Kidney tubule cell (primary cell): ENCODE measurements around the gene PSME2.
"Not testable (repeated sequence)": the region's sequence is repeated elsewhere in the genome, so short reads cannot be mapped to it uniquely, and the experiment has no call there.

Experiments used
- DNase-seq: peaks from one replicate; pipeline ENCODE4 v3.0.0-alpha.2; 2018; ENCODE audit warnings: low spot score

PSME2 gene

DNA sequence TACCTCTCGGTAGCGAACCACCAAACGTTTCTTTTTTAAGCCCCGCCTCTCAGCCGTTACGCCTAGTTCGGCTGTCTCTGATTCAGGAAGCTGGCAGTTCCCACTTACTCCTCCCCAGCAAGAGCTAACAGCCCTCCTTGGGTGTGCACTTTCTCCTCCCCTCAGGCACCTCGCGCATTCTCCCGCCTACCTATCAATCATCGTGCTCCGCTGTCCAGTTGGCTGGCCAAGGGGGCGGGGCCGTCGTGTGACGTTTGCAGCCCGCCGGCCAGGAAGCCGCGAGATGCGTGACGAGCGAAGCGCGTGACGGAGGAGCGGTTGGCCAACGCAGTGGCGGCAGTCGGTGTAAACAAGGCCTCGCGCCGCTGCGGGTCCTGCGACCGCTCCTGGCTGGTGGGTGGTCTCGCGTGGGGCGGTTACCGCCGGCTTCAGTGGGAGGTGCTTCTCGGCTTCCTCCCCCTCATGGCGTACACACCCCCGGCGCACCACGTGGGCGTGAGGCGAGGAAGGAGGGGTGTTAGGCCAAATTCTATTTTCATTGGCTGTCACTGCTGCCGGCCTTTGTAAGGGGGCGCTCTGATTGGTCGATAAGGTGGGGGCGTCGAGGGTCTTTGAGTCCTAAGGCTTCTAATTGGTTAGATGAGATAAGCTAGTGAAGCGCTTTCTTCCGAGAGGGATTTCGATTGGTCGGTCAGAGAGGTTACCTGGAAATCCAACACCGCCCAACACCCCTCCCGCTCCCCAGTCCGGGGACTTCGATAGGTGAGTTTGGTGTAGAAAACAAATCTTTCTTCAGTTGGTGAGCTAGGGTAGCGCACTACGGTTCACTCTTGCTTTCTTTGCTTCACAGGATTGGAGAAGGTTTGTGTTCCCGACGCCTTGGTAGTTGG lies 31.6 kb downstream of the PSME2 start, which contains the start of the genes DCAF11 and NRL:
Gene DCAF11, plus strand, starts transcription at position 246 of the 890 bp plus-strand sequence. CDS start 818 bp downstream, outside the sequence.
Gene NRL, minus strand, starts transcription at position 418 of the 890 bp plus-strand sequence. CDS start 32,101 bp downstream, outside the sequence.
- DNase-seq: peak; percentile 100

DNA sequence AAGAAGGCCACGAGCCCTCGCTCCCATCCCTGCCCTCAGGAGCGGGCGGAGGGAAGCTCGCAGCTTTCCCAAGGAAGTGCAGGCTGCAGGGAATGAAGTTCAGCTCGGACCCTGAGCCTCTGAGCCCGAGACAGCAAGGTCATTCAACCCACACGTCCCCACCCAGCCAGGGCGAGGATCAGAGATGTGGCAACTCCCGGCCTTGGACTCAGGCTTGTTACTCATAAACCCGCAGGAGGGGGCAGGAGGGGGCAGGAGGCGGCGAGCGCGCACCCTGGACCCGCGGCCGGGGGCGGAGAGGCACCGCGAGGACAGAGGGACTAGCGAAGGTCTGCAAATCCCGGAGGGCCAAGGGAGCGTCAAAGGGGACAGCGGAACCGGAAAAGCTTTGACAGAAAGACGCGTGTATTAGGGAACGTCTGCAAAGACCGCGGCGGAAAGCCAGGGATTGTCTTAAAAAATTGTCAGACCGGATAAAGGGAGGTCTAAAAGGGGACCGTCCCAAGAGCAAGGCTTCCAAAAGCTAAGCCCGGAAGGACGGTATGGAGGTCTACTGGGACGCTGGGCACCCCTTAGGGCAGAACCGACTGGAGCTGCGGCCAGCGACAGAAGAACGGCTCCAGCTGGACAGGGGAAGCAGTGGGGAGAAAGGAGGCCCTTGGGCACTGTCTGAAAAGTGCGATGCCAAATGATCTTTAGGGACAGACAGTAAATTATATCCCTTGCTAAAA lies 32.4 kb downstream of the PSME2 start:
- peak; percentile 94 for DNase-seq

DNA sequence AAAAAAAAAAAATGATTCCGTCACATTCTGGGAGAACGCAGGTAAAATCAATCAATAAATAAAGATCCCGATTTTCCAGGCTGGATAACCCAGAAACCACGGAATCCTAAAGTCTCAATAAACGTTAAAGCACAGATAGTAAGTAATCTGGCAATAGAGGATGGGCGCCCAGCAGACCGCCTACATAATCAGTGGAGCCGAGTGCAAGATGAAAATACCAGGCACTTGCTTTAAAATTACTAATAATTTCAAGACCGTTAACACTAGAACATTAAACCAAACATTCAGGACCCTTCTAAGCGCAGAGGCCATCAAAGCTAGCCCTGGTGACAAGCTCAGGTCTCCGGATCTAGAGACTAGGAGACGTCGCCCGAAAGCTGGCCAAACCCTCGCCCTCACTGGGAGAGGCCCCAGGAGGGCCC lies 33.0 kb downstream of the PSME2 start:
- no peak for DNase-seq

DNA sequence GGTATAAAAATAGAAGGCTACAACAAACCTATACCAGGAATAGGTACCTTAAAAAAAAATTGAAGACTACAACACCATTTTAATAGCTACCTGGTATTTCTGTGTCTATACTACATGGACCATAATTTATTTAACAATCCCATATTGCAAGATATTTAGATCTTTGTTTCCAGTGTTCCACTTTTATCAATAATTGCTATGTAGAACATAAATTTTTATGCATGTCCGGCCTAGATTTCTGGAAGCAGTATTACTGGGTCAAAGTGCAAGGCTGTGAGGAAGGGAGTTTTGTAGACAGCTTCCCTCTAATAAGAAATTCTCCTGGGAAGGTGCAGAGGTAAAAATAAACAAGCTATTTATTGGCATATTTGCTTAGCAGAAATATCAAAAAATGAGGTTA lies 35.9 kb downstream of the PSME2 start:
- no peak for DNase-seq

DNA sequence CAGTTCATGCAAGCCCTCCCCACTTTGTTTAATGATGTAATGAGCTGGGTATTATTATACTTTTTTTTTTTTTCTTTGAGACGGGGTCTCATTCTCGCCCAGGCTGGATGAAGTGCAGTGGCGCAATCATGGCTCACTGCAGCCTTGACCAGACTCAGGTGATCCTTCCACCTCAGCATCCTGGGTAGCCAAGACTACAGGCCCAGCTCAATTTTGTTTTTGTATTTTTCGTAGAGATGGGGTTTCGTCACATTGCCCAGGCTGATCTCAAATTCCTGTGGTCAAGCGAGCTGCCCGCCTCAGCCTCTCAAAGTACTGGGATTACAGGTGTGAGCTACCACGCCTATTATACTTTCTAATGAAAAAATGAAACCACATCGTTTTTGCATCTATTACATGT lies 36.4 kb downstream of the PSME2 start:
- no peak for DNase-seq

DNA sequence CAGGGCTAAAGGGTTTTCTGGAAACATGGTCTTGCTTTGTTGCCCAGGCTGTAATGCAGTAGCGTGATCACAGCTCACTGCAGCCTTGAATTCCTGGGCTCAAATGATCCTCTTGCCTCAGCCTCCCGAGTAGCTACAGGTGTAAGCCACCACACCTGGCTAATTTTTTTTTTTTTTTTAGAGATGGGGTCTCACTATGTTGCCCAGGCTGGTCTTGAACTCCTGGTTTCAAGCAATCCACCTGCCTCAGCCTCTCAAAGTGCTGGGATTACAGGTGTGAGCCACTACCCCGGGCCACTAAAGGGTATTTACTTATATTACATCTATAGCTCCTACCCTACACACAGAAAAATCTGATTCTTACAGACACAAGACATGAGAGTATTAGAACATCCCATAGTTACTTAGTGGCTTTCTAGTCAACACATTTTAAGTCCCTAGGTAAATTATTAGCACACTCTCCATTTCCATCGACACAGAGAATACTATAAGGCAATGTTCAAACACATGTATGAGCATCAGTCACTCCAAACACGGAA lies 38.0 kb downstream of the PSME2 start:
- DNase-seq: no peak

DNA sequence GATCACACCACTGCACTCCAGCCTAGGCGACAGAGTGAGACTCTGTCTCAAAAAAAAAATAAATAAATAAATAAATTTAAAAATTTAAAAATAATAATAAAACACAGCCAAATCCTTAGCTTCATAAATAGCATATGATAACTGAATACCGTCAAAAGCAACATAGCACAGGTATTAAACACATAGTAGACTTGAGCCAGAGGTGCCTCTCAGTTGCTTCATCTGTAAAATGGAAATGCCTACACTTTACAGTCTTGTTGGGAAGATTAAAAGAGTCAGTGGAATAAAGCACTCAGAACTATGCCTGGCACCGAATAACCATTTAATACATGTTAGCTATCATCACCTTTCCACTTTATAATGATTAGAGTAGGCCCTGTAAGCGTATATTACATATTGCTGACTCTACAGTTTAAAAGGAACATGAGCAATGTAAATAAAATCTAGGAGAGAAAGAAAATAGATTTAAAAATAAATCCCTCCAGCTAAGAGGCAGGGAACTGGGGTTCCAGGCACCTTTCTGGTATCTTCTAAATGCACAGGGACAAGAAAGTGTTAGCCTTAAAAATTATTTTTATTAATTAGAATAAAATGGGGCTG lies 39.6 kb downstream of the PSME2 start:
- no peak for DNase-seq

DNA sequence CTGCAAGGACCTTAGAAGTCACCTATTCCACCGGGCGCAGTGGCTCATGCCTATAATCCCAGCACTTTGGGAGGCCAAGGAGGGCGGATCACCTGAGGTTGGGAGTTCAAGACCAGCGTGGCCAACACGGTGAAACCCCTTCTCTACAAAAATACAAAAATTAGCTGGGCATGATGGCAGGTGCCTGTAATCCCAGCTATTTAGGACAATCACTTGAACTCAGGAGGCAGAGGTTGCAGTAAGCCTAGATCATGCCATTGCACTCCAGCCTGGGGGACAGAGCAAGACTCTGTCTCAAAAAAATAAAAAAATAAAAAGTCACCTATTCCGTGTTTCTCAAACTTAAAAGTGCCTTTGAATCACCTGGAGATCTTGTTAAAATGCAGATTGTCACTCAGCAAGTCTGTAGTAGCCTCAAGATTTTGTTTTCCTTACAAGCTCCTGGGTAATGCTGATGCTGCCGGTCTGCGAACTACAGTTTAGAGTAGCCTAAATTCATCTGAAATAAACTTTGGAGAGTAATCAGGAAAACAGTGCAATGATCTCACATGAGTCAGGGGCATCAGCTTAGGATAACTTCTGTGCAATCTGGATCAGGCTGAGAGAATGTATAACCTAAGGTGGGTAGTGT lies 40.7 kb downstream of the PSME2 start:
- DNase-seq: not testable (repeated sequence)

DNA sequence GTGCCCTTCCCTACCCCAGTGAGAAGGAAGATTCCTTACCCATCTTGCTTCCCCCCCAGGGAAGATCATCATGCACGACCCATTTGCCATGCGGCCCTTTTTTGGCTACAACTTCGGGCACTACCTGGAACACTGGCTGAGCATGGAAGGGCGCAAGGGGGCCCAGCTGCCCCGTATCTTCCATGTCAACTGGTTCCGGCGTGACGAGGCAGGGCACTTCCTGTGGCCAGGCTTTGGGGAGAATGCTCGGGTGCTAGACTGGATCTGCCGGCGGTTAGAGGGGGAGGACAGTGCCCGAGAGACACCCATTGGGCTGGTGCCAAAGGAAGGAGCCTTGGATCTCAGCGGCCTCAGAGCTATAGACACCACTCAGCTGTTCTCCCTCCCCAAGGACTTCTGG lies 43.0 kb downstream of the PSME2 start:
- DNase-seq: no peak

DNA sequence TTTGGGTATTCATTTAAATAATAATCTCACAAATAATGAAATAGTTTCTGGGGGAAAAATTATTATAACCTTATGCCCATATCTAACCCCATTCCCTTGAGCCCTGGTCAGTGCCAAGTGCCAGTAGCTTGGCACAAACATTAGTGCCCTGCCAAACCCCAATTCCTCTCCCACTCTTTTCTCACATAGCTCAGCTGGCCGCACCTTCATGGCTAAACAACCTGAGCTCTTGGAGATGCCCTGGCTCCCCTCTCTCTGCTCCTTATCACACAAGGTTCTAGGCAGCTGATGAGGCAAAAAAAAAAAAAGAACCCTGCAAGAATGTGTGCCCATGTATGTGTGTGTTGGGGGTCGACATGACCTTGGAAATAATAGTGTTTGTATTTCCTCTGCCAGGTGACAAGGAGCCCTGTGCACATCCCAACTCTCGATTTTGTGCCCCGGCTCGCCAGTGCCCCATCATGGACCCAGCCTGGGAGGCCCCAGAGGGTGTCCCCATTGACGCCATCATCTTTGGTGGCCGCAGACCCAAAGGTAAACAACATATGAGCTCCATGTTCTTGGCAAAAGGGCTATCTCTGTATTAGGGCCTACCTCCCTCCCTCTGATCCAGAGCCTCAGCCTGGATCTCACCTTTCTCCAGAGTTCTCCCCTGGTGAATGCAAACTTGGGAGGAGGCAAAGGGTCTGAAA lies 43.9 kb downstream of the PSME2 start:
- no peak for DNase-seq

DNA sequence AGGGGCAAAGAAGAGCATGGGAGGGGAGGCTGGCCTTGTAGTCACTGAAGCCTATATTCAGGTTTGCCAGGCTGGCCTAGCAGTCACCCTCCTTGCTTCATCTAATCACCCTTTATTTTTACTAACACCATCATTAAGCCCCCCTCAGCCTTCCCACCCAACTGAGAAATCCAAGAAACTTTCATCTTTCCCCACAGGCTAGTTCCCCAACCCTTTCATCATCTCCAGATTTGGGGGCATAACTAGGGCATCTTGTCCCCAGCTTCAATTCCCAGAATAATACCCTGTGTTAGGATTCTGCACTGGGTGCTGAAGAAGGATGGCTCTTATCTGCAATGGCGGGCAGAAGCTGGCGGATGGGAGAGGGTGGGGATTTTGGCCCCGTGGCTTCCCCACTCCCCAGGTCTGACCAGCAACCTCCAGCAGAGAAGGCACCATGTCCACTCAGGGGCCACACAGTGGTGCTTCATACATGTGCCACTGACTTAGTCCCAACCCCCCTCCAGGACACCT lies 45.4 kb downstream of the PSME2 start:
- DNase-seq: no peak

DNA sequence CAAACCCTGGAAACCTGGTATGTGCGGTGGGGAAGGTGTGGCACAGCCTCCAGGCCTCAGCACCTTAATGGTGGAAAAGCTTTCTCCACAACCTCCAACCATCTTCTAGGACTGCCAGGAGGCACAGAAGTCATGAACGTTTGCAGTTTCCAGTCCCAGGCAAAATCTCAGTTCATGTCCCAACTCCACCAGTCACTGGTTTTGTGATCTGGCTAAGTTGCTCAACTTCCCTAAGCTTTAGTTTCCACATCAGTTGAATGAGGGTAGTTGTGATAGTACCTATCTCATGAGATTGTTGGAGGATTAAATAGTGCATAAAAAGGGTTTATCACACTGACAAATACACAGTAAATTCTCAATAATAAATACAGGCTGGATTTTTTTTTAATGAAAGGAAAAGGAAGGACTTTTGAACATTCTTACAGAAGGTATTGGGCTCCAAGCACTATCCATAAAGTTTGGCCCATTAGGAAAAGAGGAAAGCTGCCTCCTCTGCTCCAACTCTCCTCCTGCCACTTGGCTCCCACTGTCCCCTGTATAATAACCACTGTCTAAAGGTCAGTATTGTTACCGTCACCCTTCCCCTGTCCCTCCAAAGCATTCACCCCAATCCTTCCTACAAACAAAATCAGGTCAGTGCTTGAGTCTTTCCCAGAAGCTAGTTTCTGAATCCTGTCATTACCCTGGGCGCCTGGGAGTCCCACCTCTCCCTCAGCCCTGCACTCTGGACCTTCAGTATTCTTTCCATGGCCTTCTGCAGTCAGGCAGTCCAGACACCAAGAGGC lies 46.0 kb downstream of the PSME2 start:
- no peak for DNase-seq

DNA sequence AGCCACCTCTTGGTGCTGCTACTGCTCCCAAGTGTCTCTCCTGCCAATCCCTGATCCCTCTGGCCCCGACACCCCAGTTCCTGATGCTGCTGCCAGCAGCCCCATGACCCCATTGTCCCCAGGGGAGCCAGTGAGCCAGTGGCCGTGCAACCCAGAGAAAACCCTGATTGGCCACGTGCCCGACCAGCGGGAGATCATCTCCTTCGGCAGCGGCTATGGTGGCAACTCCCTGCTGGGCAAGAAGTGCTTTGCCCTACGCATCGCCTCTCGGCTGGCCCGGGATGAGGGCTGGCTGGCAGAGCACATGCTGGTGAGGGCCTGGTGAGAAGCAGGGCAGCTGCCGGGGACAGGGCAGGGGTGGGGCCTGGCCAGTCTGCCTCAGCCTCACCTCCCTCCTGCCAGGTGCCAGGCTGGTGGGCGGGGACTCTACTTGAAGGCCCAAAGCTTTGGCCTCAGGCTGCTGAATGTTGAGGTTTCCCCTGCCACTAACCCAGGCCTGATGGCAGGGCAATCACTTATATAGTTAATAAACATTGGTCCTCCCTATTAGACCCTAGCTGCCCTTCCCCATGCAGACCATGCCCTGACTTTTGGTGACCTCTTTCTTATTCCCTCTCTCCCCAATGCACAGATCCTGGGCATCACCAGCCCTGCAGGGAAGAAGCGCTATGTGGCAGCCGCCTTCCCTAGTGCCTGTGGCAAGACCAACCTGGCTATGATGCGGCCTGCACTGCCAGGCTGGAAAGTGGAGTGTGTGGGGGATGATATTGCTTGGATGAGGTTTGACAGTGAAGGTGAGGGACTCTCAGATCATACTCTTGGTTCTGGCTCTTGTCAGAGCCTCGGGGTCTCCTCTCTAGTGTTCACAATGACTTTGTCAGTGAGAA lies 47.2 kb downstream of the PSME2 start:
- DNase-seq: no peak

DNA sequence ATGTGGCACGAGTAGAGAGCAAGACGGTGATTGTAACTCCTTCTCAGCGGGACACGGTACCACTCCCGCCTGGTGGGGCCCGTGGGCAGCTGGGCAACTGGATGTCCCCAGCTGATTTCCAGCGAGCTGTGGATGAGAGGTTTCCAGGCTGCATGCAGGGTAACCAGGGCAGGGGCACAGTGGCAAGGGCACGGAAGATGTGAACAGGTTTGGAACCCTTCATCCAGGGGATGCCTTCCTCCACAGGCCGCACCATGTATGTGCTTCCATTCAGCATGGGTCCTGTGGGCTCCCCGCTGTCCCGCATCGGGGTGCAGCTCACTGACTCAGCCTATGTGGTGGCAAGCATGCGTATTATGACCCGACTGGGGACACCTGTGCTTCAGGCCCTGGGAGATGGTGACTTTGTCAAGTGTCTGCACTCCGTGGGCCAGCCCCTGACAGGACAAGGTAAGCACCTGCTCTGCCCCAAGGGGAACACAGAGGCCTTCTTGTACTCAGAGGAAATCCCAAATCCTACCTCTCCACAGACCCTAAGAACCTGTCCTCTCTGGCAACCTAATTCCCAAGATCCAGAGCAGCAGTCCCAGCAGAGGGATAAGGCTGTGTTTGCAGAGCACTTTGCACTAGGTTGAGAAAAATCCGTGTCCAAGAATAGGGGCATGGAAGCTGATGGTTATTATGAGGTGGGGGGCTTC lies 48.0 kb downstream of the PSME2 start:
- DNase-seq: no peak

DNA sequence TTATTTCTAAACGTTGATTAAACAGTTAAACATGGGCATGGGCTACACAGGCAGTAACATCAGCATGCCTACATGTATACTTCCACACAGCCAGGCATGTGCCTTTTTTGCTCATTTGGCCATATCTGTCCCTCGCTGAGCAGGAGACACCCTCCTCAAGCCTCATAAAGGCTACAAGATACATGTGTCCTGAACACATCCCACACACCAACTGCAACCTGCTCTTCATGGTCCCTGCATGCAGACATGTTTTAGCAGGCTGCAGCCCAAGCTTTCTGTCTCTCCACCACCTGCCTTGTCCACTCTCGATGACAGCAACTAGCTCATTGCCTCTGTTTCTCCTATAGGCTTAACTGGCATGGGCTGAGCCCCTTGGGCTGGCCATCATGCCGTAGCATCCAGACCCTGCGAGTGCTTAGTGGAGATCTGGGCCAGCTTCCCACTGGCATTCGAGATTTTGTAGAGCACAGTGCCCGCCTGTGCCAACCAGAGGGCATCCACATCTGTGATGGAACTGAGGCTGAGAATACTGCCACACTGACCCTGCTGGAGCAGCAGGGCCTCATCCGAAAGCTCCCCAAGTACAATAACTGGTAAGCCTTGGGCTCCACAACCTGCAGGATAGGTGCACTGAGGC lies 49.7 kb downstream of the PSME2 start:
- no peak for DNase-seq

DNA sequence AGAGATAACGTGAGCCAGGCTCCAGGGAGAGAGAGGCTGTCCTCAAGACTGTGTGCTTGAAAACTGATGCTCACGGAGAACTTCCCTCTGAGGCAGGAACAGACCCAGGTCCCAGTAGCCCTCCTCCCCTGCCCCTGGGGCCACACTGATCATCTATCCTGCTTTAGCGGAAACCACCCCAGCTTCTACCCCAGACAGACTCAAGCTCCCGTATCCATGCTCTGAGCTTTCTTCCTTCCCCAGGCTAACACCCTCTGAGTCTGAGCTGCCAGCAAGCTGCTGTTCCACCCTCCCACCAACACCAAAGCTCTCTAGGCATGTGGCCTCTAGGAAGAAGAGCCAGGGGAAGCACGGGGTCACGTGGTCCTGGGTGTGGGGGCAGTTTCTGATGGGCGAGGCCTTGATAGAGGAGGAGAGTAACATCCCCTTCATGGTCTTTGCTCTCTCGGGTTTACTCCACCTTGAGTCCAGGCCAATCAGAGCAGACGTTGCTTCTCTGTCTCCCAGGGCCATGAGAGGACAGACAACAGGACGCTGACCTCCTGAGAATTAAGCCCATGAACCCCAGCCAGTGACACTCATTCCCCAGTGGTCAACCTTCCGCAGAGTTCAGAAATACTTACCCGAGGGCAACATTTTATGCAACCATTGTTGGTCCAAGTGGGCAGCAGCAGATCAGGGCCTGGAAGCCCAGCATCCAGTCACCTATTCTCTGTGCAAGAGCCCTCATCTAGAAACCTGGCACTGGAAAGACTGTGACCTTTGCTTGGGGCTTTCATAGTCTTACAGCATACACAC lies 50.9 kb downstream of the PSME2 start:
- DNase-seq: peak; percentile 70

DNA sequence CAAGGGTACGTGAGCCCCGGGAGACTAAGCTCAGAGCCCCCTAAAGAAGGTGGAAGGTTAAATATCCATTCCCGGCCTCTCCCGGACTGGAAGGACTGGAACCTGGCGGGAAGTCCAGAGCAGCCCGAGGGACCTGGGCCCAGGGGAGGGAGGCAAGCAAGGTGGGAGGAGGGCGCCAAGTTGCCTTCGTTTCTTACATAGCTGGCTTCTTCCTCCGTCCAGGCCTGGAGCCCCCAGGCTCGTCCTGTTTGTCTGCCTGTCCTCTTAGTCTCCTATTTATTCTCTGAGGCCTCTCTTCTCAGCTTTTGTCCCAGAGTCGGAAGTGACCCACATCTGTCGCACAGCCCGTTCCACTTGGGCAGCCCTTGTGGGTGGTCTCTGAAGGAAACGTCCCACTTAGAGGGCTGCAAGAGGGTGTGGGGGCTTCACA lies 51.6 kb downstream of the PSME2 start:
- DNase-seq: no peak
